Fibroblast of the aortic adventitia (primary cell): ENCODE data around the gene CEP135. TPM values are rescaled to one million over a fixed set of nuclear protein-coding genes. Genes with fewer than 3 reads are reported as not detected.

Experiments
- DNase-seq: peaks from one replicate; pipeline ENCODE4 v3.0.0-alpha.2; 2010; ENCODE audit warnings: low read depth
- H3K4me3 ChIP-seq: 2 replicates; pipeline ENCODE4 v1.5.1; 2011; ENCODE audit warnings: low read depth, mild to moderate bottlenecking, control low read depth, low read length, moderate library complexity
- total RNA-seq: library from RNA; depleted of rRNA; stranded (reverse); fragments of >200 nt; gene quantifications from 2 replicates; pipeline ENCODE4 v1.2.3, GENCODE V29; 2012; ENCODE audit warnings: low replicate concordance
- TF ChIP-seq, protein P1 (sequence below): IDR thresholded peaks from 2 replicates; pipeline ENCODE4 v1.5.1; 2011; ENCODE audit warnings: mild to moderate bottlenecking, low read length, control low read depth, inconsistent platforms; ENCODE audit not compliant: insufficient read depth

CEP135 gene
- total RNA-seq, 1 donor: 15.6 TPM

DNA sequence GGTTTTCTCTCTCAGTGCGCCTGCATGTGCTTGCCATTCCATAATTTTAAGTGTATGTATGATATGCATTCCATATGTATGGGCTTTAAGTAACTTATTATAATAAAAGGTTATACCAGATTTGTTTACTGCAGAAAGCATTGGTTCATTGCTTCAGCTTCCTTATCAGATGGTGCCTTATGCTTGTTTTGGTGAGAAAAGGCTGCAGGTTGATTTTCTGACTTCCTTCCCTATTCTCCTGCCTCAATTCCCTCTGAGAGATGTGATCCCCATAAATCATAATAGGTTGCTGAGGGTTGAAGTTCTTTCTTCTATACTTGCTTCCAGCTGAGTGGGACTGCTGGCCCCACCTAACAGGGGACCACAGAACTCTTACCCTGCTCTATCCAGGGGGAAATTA lies 10.3 kb upstream of the CEP135 start:
- TF ChIP-seq, protein P1, sequence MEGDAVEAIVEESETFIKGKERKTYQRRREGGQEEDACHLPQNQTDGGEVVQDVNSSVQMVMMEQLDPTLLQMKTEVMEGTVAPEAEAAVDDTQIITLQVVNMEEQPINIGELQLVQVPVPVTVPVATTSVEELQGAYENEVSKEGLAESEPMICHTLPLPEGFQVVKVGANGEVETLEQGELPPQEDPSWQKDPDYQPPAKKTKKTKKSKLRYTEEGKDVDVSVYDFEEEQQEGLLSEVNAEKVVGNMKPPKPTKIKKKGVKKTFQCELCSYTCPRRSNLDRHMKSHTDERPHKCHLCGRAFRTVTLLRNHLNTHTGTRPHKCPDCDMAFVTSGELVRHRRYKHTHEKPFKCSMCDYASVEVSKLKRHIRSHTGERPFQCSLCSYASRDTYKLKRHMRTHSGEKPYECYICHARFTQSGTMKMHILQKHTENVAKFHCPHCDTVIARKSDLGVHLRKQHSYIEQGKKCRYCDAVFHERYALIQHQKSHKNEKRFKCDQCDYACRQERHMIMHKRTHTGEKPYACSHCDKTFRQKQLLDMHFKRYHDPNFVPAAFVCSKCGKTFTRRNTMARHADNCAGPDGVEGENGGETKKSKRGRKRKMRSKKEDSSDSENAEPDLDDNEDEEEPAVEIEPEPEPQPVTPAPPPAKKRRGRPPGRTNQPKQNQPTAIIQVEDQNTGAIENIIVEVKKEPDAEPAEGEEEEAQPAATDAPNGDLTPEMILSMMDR: no peak

GRCh38 chr4:55939421-55939820 lies 9.3 kb upstream of the CEP135 start:
- TF ChIP-seq, protein P1: no peak
- no peak overlapping the region for H3K4me3 ChIP-seq

More for the DNA sequence above, 10.3 kb upstream of the CEP135 start:
- DNase-seq: no peak
- H3K4me3 ChIP-seq: no peak overlapping the region

DNA sequence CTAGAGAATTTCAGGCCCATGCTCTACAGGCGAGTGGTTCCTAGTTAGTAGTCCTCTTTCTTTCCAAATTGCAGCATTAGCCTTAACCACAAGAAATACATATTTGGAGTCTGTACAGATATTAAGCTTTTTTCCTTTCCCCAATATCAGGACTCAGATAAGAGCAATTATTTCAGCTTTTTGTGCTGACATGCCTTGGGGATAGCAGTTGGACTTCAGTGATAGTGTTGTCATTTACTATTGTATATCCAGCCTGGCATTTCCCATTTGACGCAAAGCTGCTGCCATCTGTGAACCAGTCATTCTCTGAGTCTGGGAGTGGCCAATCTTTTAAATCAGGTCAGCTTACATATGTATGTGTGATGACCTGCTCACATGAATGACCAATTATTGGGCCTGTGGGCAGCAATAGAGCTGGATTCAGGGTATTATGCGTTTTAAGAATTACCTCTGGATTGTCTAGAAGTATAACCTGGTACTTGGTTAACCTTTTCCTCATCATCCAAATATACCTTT lies 6.8 kb upstream of the CEP135 start:
- TF ChIP-seq, protein P1: no peak
- DNase-seq: no peak
- no peak overlapping the region for H3K4me3 ChIP-seq

More at GRCh38 chr4:55939421-55939820, 9.3 kb upstream of the CEP135 start:
- no peak for DNase-seq

DNA sequence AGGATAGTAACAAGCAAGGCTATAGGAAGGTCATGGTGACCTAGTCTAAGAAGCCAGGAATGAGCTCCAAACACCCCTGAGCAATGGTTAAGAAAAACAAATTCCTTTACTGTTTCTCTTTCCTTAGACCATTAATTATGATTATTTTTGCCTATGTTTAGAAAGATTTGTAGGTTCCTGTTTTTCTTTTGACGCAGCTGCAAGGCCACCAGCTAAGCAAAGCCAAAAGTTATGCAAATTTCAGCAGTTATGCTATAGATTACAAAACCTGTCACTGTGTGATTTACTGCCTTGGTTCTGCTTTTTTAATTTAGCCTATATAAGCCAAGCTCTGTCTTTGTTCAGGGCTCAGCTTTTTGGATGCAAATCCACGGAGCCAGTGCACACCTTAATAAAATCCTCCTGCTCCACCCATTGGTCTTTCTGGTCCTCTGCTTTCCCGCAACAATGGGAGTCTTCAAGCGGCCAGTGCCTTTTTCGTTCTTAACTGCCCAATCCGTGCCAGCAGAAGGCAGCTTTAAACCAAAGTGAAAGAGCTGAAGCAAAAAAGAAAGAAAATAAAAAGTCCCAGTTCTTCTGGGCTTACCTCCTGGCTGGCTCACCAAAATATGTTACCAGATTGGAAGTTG lies 1.4 kb upstream of the CEP135 start:
- peak overlapping the region; percentile 84 for H3K4me3 ChIP-seq
- TF ChIP-seq, protein P1: no peak
- DNase-seq: peak; percentile 21

DNA sequence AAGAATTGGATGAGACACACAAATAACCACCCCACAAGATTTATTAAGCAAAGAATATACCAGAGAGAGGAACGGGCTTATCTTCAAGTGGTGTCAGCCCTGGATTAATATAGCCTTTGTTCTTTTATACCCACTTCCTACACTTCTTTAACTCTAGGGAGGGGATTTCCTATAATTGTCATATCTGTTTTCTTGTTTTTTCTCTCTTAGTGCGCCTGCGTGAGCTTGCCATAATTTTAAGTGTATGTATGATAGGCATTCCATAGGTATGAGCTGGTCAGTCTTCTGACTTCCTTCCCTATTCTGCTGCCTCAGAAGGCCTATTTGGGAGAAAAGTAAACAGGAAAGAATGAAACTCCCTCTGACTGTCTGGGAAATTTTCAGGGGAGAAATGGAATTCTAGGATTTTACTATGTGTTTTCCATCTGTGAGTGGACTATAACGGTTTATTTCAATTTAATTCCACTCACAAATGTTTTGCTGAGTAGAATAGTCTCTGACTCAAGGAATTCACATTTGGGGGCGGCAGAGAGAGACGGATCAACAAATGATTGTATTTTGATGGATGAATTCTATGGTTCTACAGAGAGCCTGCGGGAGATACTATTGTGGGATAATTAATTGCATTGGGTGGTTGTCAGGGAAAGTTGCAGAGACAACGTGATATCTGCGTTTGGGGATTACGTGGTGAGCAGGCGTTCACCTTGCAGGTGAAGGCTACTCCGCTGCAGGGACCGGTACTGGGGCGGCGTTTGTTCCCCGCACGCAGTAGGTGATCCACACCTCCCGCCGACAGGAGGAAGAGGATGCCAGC lies 626 bp upstream of the CEP135 start:
- DNase-seq: peak; percentile 97
- H3K4me3 ChIP-seq: peak overlapping the region; percentile 84
- TF ChIP-seq, protein P1: no peak

DNA sequence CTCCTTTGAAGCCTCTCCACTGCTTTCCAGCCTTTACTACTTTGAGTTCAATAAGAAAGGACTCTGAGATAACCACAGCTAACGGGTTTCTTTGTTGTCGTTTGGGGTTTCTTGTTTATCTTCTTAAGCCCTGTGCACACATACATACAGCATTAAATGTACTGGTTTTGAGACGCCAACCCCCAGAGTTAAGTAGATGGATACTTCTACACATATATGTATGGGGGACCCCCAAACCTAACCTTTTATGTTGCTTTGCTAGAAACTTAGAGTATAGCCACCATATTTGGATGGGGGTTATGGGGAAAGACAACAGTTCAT lies 697 bp downstream of the CEP135 start:
- peak overlapping the region; percentile 84 for H3K4me3 ChIP-seq
- DNase-seq: no peak
- TF ChIP-seq, protein P1: no peak
